HFFc6 (cell line): ENCODE measurements around the gene OTUB1. TPM values are rescaled to one million over a fixed set of nuclear protein-coding genes. Genes with fewer than 3 reads are reported as not detected.
A peak's percentile ranks its signal among the peaks of the same experiment; 100 is the strongest.

Experiments
- DNase-seq: peaks from one replicate; pipeline ENCODE4 v3.0.0-alpha.2; 2018
- H3K27ac Mint-ChIP-seq: 2 replicates; pipeline ENCODE4 v1.8.0; 2020; ENCODE audit warnings: mild to moderate bottlenecking, mixed read lengths
- H3K27me3 Mint-ChIP-seq: 2 replicates; pipeline ENCODE4 v1.8.0; 2021; ENCODE audit warnings: mild to moderate bottlenecking, moderate library complexity, mixed read lengths; ENCODE audit not compliant: insufficient read depth
- H3K36me3 Mint-ChIP-seq: 2 replicates; pipeline ENCODE4 v1.8.0; 2021; ENCODE audit warnings: low read depth, mixed read lengths
- H3K4me1 Mint-ChIP-seq: 2 replicates; pipeline ENCODE4 v1.8.0; 2020; ENCODE audit warnings: low read depth, mixed read lengths
- H3K4me3 Mint-ChIP-seq: 2 replicates; pipeline ENCODE4 v1.8.0; 2020; ENCODE audit warnings: mild to moderate bottlenecking, moderate library complexity, mixed read lengths
- H3K9me3 Mint-ChIP-seq: 2 replicates; pipeline ENCODE4 v1.8.0; 2020; ENCODE audit warnings: mild to moderate bottlenecking, mixed read lengths
- CTCF ChIP-seq: fragments of 200-600 bp; sonication (generic); IDR thresholded peaks from 2 replicates; pipeline ENCODE4 v1.5.0; 2021; ENCODE audit warnings: antibody characterized with exemption, mild to moderate bottlenecking
- total RNA-seq, 6 experiments: library from RNA; stranded (reverse); fragmentation: NEBNext Ultra II Directional; extraction: Animal tissue kit (Norgen Biotek cat#: 25700); gene quantifications; 2 replicates in 1 of 6; 3 replicates in 5 of 6; pipeline ENCODE4 v1.2.3, GENCODE V29; 2021

The OTUB1 gene
- total RNA-seq, 6 experiments from 2014 or later = 84.4 to 98.2 (median 90.9) TPM

- no peak overlapping the region for H3K27ac Mint-ChIP-seq
- H3K27me3 Mint-ChIP-seq = peaks cover 2% of the 10 kb centered on the region
- peaks cover 9% of the 10 kb centered on the region; the same call in 1 of the 2 replicates for H3K36me3 Mint-ChIP-seq
- H3K4me1 Mint-ChIP-seq = peaks cover 53% of the 10 kb centered on the region
- no peaks in the 10 kb centered on the region for H3K9me3 Mint-ChIP-seq
- peak overlapping the region; percentile 49 for H3K4me3 Mint-ChIP-seq
- no peak for DNase-seq
- no peak for TF ChIP-seq CTCF
Observed at GRCh38 chr11:63940786-63941185, 45.5 kb upstream of the OTUB1 start.

- H3K4me3 Mint-ChIP-seq = no peak overlapping the region
- no peaks in the 10 kb centered on the region for H3K9me3 Mint-ChIP-seq
- H3K27me3 Mint-ChIP-seq = peaks cover 2% of the 10 kb centered on the region
- peaks cover 54% of the 10 kb centered on the region for H3K4me1 Mint-ChIP-seq
- no peak for DNase-seq
- H3K36me3 Mint-ChIP-seq = peaks cover 9% of the 10 kb centered on the region; the same call in 1 of the 2 replicates
- TF ChIP-seq CTCF = no peak
- H3K27ac Mint-ChIP-seq = no peak overlapping the region
Observed at GRCh38 chr11:63941901-63942300, 44.3 kb upstream of the OTUB1 start.

GRCh38 chr11:63942803-63943202 lies 43.4 kb upstream of the OTUB1 start:
- Mint-ChIP-seq H3K36me3 (peaks cover 9% of the 10 kb centered on the region; the same call in 1 of the 2 replicates), H3K9me3 (no peaks in the 10 kb centered on the region), H3K27ac (no peak overlapping the region), H3K4me1 (peaks cover 52% of the 10 kb centered on the region), H3K27me3 (peaks cover 2% of the 10 kb centered on the region; the same call in 1 of the 2 replicates), H3K4me3 (no peak overlapping the region)
- DNase-seq = no peak
- no peak for TF ChIP-seq CTCF

- DNase-seq = no peak
- Mint-ChIP-seq H3K36me3 (peaks cover 9% of the 10 kb centered on the region; the same call in 1 of the 2 replicates), H3K27me3 (peaks cover 2% of the 10 kb centered on the region; the same call in 1 of the 2 replicates), H3K27ac (peak overlapping the region; percentile 58; the same call in 1 of the 2 replicates), H3K4me1 (peaks cover 40% of the 10 kb centered on the region), H3K4me3 (no peak overlapping the region; the same call in 1 of the 2 replicates), H3K9me3 (no peaks in the 10 kb centered on the region)
- no peak for TF ChIP-seq CTCF
Observed at GRCh38 chr11:63944987-63945386, 41.3 kb upstream of the OTUB1 start.

GRCh38 chr11:63945477-63946163 lies 40.6 kb upstream of the OTUB1 start:
- DNase-seq = peak; percentile 62
- Mint-ChIP-seq H3K4me1 (peaks cover 34% of the 10 kb centered on the region), H3K4me3 (no peak overlapping the region; the same call in 1 of the 2 replicates), H3K27me3 (peaks cover 2% of the 10 kb centered on the region; the same call in 1 of the 2 replicates), H3K9me3 (no peaks in the 10 kb centered on the region), H3K36me3 (peaks cover 9% of the 10 kb centered on the region; the same call in 1 of the 2 replicates), H3K27ac (peak overlapping the region; percentile 58)
- TF ChIP-seq CTCF = peak; percentile 87
